Calu3 (cell line): ENCODE measurements around the gene UBLCP1. TPM values are rescaled to one million over a fixed set of nuclear protein-coding genes. Genes with fewer than 3 reads are reported as not detected.

ENCODE experiments used
- BruUV-seq: library from RNA; stranded (reverse); fragments of 400-500 nt; replicated peaks from 2 replicates; lab custom pipeline; 2021; lab: Mats Ljungman, UMichigan
- CTCF ChIA-PET: fragments of 300-600 bp; sonication (Branson Sonifier 250); formaldehyde crosslinking; loops from one replicate; lab custom pipeline; 2022; ENCODE audit warnings: antibody characterized with exemption; lab: Charles Lee
- DNase-seq: peaks from one replicate; pipeline ENCODE4 v3.0.0; 2022
- H3K27ac Mint-ChIP-seq: one replicate; pipeline ENCODE4 v1.8.0; 2022; ENCODE audit warnings: mixed read lengths; ENCODE audit not compliant: unreplicated experiment
- H3K27me3 Mint-ChIP-seq: one replicate; pipeline ENCODE4 v1.8.0; 2022; ENCODE audit warnings: mixed read lengths; ENCODE audit not compliant: unreplicated experiment
- H3K36me3 Mint-ChIP-seq: one replicate; pipeline ENCODE4 v1.8.0; 2022; ENCODE audit warnings: mild to moderate bottlenecking, moderate library complexity, mixed read lengths; ENCODE audit not compliant: insufficient read depth, unreplicated experiment
- H3K4me1 Mint-ChIP-seq: one replicate; pipeline ENCODE4 v1.8.0; 2022; ENCODE audit warnings: mild to moderate bottlenecking, low read depth, mixed read lengths; ENCODE audit not compliant: unreplicated experiment
- H3K4me3 Mint-ChIP-seq: one replicate; pipeline ENCODE4 v1.8.0; 2022; ENCODE audit warnings: mild to moderate bottlenecking, low read depth, moderate library complexity, mixed read lengths; ENCODE audit not compliant: unreplicated experiment
- H3K9me3 Mint-ChIP-seq: one replicate; pipeline ENCODE4 v1.8.0; 2022; ENCODE audit warnings: low read depth, mixed read lengths; ENCODE audit not compliant: unreplicated experiment
- intact Hi-C: fragments of 100-400 bp; cut with micrococcal nuclease; formaldehyde crosslinking; loops from one replicate; pipeline ENCODE4 v1.10.0; 2022; ENCODE audit not compliant: unreplicated experiment
- total RNA-seq: library from RNA; stranded (reverse); gene quantifications from 2 replicates; pipeline ENCODE4 v1.2.3, GENCODE V29; 2022
- TF ChIP-seq, protein P1 (sequence below): fragments of 200-600 bp; IDR thresholded peaks from one replicate; pipeline ENCODE4 v1.8.0; 2022; ENCODE audit warnings: antibody characterized with exemption; ENCODE audit not compliant: unreplicated experiment

The UBLCP1 gene
- total RNA-seq, 1 experiment from 2014 or later: 35.8 TPM

DNA sequence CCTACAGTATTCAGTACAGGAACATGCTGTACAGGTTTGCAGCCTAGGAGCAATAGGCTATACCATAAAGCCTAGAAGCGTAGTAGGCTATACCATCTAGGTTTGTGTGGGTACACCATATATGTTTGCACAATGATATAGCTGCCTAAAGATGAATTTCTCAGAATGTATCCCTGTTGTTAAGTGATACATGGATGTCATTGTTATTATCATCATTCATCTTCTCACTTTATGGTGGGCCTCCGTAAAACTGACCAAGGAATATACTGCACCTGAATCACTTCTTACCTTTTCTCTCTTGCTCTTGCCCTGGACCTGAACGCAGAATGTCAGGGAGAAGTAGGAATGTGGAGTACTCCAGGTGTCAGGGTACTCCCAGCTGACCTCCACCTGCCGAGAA, 55.4 kb downstream of the UBLCP1 start:
- H3K27ac Mint-ChIP-seq: no peak overlapping the region
- H3K9me3 Mint-ChIP-seq: no peaks in the 10 kb centered on the region
- CTCF ChIA-PET: interaction anchor here (2.7 kb wide), 1 partner anchor 32 kb away, joined by 10 read pairs; no protein-coding TSS in a partner anchor
- no peaks in the 10 kb centered on the region for H3K4me1 Mint-ChIP-seq
- TF ChIP-seq, protein P1, sequence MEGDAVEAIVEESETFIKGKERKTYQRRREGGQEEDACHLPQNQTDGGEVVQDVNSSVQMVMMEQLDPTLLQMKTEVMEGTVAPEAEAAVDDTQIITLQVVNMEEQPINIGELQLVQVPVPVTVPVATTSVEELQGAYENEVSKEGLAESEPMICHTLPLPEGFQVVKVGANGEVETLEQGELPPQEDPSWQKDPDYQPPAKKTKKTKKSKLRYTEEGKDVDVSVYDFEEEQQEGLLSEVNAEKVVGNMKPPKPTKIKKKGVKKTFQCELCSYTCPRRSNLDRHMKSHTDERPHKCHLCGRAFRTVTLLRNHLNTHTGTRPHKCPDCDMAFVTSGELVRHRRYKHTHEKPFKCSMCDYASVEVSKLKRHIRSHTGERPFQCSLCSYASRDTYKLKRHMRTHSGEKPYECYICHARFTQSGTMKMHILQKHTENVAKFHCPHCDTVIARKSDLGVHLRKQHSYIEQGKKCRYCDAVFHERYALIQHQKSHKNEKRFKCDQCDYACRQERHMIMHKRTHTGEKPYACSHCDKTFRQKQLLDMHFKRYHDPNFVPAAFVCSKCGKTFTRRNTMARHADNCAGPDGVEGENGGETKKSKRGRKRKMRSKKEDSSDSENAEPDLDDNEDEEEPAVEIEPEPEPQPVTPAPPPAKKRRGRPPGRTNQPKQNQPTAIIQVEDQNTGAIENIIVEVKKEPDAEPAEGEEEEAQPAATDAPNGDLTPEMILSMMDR: no peak
- no peak for DNase-seq
- no peak overlapping the region for H3K4me3 Mint-ChIP-seq
- intact Hi-C loops: loop anchor here (5.0 kb wide), 1 partner anchor 106 kb away; no protein-coding TSS in a partner anchor
- no TSS peak for BruUV-seq
- H3K36me3 Mint-ChIP-seq: no peaks in the 10 kb centered on the region
- H3K27me3 Mint-ChIP-seq: peaks cover 42% of the 10 kb centered on the region

DNA sequence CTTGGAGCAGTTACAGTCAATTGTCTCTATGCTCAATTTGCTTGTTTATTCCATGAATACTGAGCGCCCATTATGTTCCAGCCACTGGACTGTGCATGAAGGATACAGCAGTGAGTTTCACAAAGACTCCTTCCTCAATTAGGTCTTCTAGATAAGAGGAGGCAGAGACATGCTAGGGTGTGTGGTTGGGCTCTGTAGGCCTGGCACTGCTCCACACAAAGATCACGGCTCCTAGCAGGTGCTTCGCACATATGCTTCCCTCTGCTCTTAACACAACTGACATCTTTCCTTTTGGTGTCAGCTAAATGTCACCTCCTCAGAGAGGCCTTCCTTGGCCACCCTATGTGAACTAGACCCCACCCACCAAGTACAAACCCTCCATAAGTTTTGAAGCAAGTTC, 56.3 kb downstream of the UBLCP1 start:
- TF ChIP-seq, protein P1: no peak
- Mint-ChIP-seq H3K36me3 (no peaks in the 10 kb centered on the region), H3K4me3 (no peak overlapping the region), H3K4me1 (no peaks in the 10 kb centered on the region), H3K9me3 (no peaks in the 10 kb centered on the region), H3K27me3 (peaks cover 42% of the 10 kb centered on the region), H3K27ac (no peak overlapping the region)
- BruUV-seq: no TSS peak
- intact Hi-C loops: loop anchor here (5.0 kb wide), 1 partner anchor 107 kb away; no protein-coding TSS in a partner anchor
- CTCF ChIA-PET: interaction anchor here (0.9 kb wide), 1 partner anchor 162 kb away, joined by 3 read pairs; no protein-coding TSS in a partner anchor
- no peak for DNase-seq

DNA sequence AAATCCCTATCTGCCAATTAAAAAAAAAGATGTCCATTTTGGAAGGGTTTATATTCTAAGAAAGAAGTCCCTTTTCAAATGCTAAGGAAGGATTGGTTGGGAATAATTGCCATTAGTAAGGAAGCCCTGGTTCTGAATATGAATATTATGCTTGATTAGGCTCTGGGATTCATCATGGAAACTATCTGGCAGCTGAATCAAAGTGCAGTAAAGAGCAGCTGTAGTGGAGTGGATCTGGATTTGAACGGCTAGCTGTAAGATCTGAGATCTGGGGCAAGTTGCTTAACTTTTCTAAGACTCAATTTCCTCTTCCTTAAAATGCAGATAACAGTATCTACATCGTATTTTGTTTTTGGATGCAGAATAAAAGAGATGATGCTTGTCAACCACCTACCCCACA, 56.7 kb downstream of the UBLCP1 start:
- Mint-ChIP-seq H3K27ac (no peak overlapping the region), H3K27me3 (peaks cover 42% of the 10 kb centered on the region), H3K4me3 (no peak overlapping the region), H3K36me3 (no peaks in the 10 kb centered on the region), H3K9me3 (no peaks in the 10 kb centered on the region), H3K4me1 (no peaks in the 10 kb centered on the region)
- DNase-seq: no peak
- intact Hi-C loops: loop anchor here (5.0 kb wide), 1 partner anchor 108 kb away; no protein-coding TSS in a partner anchor
- CTCF ChIA-PET: interaction anchor here (0.5 to 1.1 kb wide), 3 partner anchors 163 to 667 kb away, joined by 3 read pairs; no protein-coding TSS in a partner anchor
- BruUV-seq: no TSS peak
- TF ChIP-seq, protein P1: no peak

DNA sequence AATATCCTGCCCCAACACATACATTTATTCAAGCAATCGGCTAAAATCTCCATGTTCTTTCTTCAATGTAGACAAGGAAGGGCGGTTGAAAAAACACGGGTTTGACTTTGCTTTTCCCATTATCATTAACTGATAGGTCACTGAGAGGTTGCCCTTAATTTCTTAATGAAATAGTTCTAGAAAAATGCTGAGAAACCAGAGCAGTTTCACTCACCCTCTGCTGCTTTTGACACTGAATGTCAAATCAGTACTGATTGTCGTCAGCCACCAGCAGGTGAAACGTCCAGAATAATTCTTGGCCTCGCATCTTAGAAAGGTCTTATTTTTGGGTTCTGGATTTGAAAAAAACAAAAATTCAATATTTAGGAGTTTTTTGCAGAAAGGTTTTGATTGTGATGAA, 59.1 kb downstream of the UBLCP1 start:
- intact Hi-C loops: no loop called here
- peaks cover 58% of the 10 kb centered on the region for H3K27me3 Mint-ChIP-seq
- CTCF ChIA-PET: no interaction called here
- no peaks in the 10 kb centered on the region for H3K4me1 Mint-ChIP-seq
- H3K4me3 Mint-ChIP-seq: no peak overlapping the region
- no peak for DNase-seq
- no peaks in the 10 kb centered on the region for H3K9me3 Mint-ChIP-seq
- no peaks in the 10 kb centered on the region for H3K36me3 Mint-ChIP-seq
- no peak overlapping the region for H3K27ac Mint-ChIP-seq
- no TSS peak for BruUV-seq
- TF ChIP-seq, protein P1: no peak
